ENCODE results near the gene ITSN1.

DNA sequence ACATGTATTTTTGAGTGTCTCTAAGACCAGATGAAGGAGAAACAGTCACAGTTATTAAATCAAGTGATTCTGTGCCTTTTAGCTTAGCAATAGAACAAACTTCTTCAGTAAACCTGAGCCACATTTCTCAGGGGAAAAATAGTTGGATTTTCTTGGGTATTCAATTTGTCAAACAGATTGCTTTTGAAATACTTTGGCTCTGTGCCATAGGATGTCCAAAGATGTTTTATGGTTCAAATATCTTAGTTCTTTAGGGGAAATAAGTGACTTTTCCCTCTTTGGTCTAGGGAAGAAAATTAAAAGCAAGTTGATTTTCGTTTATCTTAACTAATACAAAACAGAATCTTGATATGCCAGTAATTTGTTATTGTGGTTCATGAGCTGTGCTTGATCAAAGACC is 147.4 kb downstream of the ITSN1 start:
- TF ChIP-seq RAD21 (IDR thresholded peaks at IDR 0.05; ENCODE audit: low read depth): no peak
- no peak for TF ChIP-seq EGR1 (IDR thresholded peaks at IDR 0.05)
- TF ChIP-seq NFIC (IDR thresholded peaks at IDR 0.05): no peak
- TF ChIP-seq CEBPB (IDR thresholded peaks at IDR 0.05): no peak
- no peak for TF ChIP-seq USF1 (IDR thresholded peaks at IDR 0.05)
- no peak for TF ChIP-seq REST (IDR thresholded peaks at IDR 0.05; ENCODE audit: low read depth)
- no peak for TF ChIP-seq EP300 (IDR thresholded peaks at IDR 0.05; ENCODE audit: borderline replicate concordance)
- TF ChIP-seq TAF1 (IDR thresholded peaks at IDR 0.05; ENCODE audit: low read depth): no peak
- TF ChIP-seq, protein P1, sequence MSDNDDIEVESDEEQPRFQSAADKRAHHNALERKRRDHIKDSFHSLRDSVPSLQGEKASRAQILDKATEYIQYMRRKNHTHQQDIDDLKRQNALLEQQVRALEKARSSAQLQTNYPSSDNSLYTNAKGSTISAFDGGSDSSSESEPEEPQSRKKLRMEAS (IDR thresholded peaks at IDR 0.05): no peak
- no peak for TF ChIP-seq YY1 (IDR thresholded peaks at IDR 0.05; ENCODE audit: low read depth)

Data from Ishikawa (cell line).